DND-41 (cell line): ENCODE data around the gene ADAMTS12.

ENCODE experiments used
- ATAC-seq: fragments of 200-7000 bp; cut with Tn5 transposase; 3 replicates; pipeline ENCODE4 v1.9.1; 2021; ENCODE audit warnings: low read depth; ENCODE audit not compliant: insufficient read depth
- DNase-seq: peaks from one replicate; pipeline ENCODE4 v3.0.0-alpha.2; 2020
- H2AFZ ChIP-seq: 2 replicates; pipeline ENCODE4 v1.6.0; 2012; ENCODE audit warnings: low read depth, low read length
- H3K27ac ChIP-seq: 2 replicates; pipeline ENCODE4 v1.5.1; 2012; ENCODE audit warnings: low read length, inconsistent platforms
- H3K27me3 ChIP-seq: fragments of 200-600 bp; sonication (generic); 2 replicates; pipeline ENCODE4 v1.6.0; 2012; ENCODE audit warnings: low read length, mild to moderate bottlenecking, inconsistent platforms; ENCODE audit not compliant: insufficient read depth, poor library complexity
- H3K36me3 ChIP-seq: 2 replicates; pipeline ENCODE4 v1.5.1; 2012; ENCODE audit warnings: low read length, inconsistent platforms; ENCODE audit not compliant: insufficient read depth
- H3K4me1 ChIP-seq: 2 replicates; pipeline ENCODE4 v1.5.1; 2012; ENCODE audit warnings: mild to moderate bottlenecking, low read length; ENCODE audit not compliant: insufficient read depth
- H3K4me2 ChIP-seq: 2 replicates; pipeline ENCODE4 v1.6.0; 2012; ENCODE audit warnings: mild to moderate bottlenecking, moderate library complexity, low read length, inconsistent platforms; ENCODE audit not compliant: insufficient read depth
- H3K4me3 ChIP-seq, 2 experiments: fragments of 200-600 bp in 1 of 2; shearing (Covaris generic) in 1 of 2; 2 replicates each; pipeline ENCODE4 v1.5.1; 2012 to 2016; ENCODE audit warnings: inconsistent platforms in 2 of 2, low read length in 2 of 2, mild to moderate bottlenecking in 2 of 2, low read depth in 1 of 2, moderate library complexity in 1 of 2
- H3K79me2 ChIP-seq: 2 replicates; pipeline ENCODE4 v1.6.0; 2012; ENCODE audit warnings: low read length, inconsistent platforms; ENCODE audit not compliant: insufficient read depth
- H3K9ac ChIP-seq: 2 replicates; pipeline ENCODE4 v1.6.0; 2012; ENCODE audit warnings: low read depth, mild to moderate bottlenecking, inconsistent platforms, low read length, moderate library complexity
- H3K9me3 ChIP-seq: 2 replicates; pipeline ENCODE4 v1.5.1; 2012; ENCODE audit warnings: low read length, moderate library complexity, mild to moderate bottlenecking, inconsistent platforms; ENCODE audit not compliant: insufficient read depth, severe bottlenecking
- H4K20me1 ChIP-seq: 2 replicates; pipeline ENCODE4 v1.6.0; 2012; ENCODE audit warnings: low read length; ENCODE audit not compliant: insufficient read depth
- EZH2 ChIP-seq: IDR thresholded peaks from 3 replicates; pipeline ENCODE4 v1.6.1; 2012; ENCODE audit warnings: borderline replicate concordance, low read depth, mild to moderate bottlenecking, moderate library complexity, low read length, inconsistent platforms; ENCODE audit not compliant: severe bottlenecking
- TF ChIP-seq, protein P1 (sequence below): IDR thresholded peaks from 2 replicates; pipeline ENCODE4 v1.5.1; 2012; ENCODE audit warnings: borderline replicate concordance, low read length, moderate library complexity, mild to moderate bottlenecking; ENCODE audit not compliant: poor library complexity, severe bottlenecking; ENCODE audit errors: extremely low read depth

The ADAMTS12 gene

DNA sequence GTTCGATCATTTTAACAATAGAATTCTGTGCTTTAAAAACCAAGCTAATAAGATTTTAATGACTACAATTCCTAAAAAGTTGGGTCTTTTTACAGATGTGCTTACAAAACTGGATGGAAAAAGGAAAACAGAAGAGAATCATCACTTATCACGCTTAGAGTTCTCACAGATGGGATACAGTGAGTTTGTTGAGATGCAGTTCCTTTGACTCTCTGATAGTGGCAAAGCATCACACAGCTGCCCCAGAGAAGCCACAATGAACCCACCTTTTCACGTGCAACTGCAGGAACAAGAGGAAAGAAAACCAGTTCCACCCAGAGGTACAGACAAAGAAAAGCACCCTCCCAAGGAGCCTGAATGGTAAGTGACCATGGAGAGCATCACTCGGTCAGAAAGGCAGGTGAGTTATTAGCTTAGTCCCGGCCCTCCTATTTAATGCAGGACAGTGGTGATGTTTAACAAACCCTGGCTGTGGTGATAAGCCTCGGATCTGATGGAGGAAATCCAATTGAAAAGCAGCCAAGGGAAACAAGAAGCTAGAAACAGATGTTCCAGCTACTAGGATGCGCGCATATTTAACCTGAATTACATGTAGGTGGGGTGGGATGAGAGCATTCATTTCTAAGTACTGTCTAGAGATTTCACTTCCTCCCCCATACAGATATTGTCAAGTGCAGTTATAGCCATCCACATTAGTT is 283.3 kb downstream of the ADAMTS12 start:
- Histone ChIP-seq H3K27me3 (no peaks in the 10 kb centered on the region), H3K9me3 (no peaks in the 10 kb centered on the region), H4K20me1 (no peaks in the 10 kb centered on the region), H3K4me3 (no peak overlapping the region), H3K79me2 (no peaks in the 10 kb centered on the region), H3K4me2 (no peak overlapping the region), H3K27ac (no peak overlapping the region), H3K4me1 (no peaks in the 10 kb centered on the region), H3K9ac (no peak overlapping the region), H3K36me3 (no peaks in the 10 kb centered on the region), H2AFZ (no peak overlapping the region)
- no peak for DNase-seq
- no peak for ATAC-seq
- TF ChIP-seq, protein P1, sequence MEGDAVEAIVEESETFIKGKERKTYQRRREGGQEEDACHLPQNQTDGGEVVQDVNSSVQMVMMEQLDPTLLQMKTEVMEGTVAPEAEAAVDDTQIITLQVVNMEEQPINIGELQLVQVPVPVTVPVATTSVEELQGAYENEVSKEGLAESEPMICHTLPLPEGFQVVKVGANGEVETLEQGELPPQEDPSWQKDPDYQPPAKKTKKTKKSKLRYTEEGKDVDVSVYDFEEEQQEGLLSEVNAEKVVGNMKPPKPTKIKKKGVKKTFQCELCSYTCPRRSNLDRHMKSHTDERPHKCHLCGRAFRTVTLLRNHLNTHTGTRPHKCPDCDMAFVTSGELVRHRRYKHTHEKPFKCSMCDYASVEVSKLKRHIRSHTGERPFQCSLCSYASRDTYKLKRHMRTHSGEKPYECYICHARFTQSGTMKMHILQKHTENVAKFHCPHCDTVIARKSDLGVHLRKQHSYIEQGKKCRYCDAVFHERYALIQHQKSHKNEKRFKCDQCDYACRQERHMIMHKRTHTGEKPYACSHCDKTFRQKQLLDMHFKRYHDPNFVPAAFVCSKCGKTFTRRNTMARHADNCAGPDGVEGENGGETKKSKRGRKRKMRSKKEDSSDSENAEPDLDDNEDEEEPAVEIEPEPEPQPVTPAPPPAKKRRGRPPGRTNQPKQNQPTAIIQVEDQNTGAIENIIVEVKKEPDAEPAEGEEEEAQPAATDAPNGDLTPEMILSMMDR = no peak
- no peak for TF ChIP-seq EZH2

DNA sequence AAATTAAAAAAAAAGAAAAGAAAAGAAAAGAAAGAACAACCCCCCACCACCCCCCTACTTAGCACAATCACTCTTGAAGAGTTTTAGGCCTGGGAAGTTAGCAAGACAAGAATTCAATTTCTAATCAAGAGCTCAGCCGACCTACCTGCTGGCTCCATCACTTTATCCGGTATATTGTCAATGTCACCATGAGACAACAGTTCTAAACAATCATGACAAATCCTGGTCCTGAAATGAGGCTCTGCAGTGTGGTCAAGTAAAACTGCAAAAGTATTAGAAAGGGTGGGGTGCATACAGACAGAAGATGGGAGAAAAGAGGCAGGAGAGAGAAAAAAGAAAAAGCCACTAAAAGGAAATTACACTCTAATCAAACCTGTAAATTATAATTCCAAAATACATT is 287.3 kb downstream of the ADAMTS12 start:
- Histone ChIP-seq H3K9me3 (no peaks in the 10 kb centered on the region), H3K79me2 (no peaks in the 10 kb centered on the region), H3K4me2 (no peak overlapping the region), H3K9ac (no peak overlapping the region), H2AFZ (no peak overlapping the region), H3K4me1 (no peaks in the 10 kb centered on the region), H3K36me3 (no peaks in the 10 kb centered on the region), H4K20me1 (no peaks in the 10 kb centered on the region), H3K27me3 (no peaks in the 10 kb centered on the region), H3K27ac (no peak overlapping the region), H3K4me3 (no peak overlapping the region)
- DNase-seq (no peak), ATAC-seq (no peak)
- no peak for TF ChIP-seq EZH2
- TF ChIP-seq, protein P1 = no peak

- no peak overlapping the region for H2AFZ ChIP-seq
- H3K4me1 ChIP-seq = no peaks in the 10 kb centered on the region
- H3K27me3 ChIP-seq = no peaks in the 10 kb centered on the region
- DNase-seq (no peak), ATAC-seq (no peak)
- H3K36me3 ChIP-seq = no peaks in the 10 kb centered on the region
- no peak overlapping the region for H3K4me2 ChIP-seq
- H3K27ac ChIP-seq = no peak overlapping the region
- no peaks in the 10 kb centered on the region for H3K9me3 ChIP-seq
- no peaks in the 10 kb centered on the region for H4K20me1 ChIP-seq
- H3K79me2 ChIP-seq = no peaks in the 10 kb centered on the region
- H3K4me3 ChIP-seq = no peak overlapping the region
- H3K9ac ChIP-seq = no peak overlapping the region
- no peak for TF ChIP-seq EZH2
- TF ChIP-seq, protein P1 = no peak
These were observed 289.9 kb downstream of the ADAMTS12 start for GRCh38 chr5:33601881-33602280.
